ENCODE measurements around the gene TMEM132D. TPM values are rescaled to one million over a fixed set of nuclear protein-coding genes. Genes with fewer than 3 reads are reported as not detected.

TMEM132D gene
- total and polyA plus RNA-seq, 5 donors from 2014 or later, result not detected

GRCh38 chr12:129312048-129312447 is 591.8 kb downstream of the TMEM132D start:
- no peak for ATAC-seq (ENCODE audit: low read depth in 2 of 2)
- Mint-ChIP-seq H3K27me3 (no peaks in the 10 kb centered on the region), H3K27ac (no peak overlapping the region), H3K4me3 (no peak overlapping the region), H3K9me3 (peaks cover 3 to 27% (median 13%) of the 10 kb centered on the region in 7 donors), H3K4me1 (no peaks in the 10 kb centered on the region), H3K36me3 (no peaks in the 10 kb centered on the region)
- H3K36me3 ChIP-seq (ENCODE audit: control insufficient read depth, insufficient read depth, low read length), result no peaks in the 10 kb centered on the region
- peaks cover 0 to 6% of the 10 kb centered on the region in 2 experiments for H3K9me3 ChIP-seq (ENCODE audit: control insufficient read depth in 2 of 2, low read length in 2 of 2)
- H3K27me3 ChIP-seq (ENCODE audit: control insufficient read depth, insufficient read depth, low read length), result no peaks in the 10 kb centered on the region
- H3K27ac ChIP-seq (ENCODE audit: insufficient read depth, low read length, poor library complexity, severe bottlenecking), result no peak overlapping the region
- no peak overlapping the region for H3K4me3 ChIP-seq (ENCODE audit: low read depth, low read length)
- DNase-seq, result no peak
- no peaks in the 10 kb centered on the region for H3K4me1 ChIP-seq (ENCODE audit: control insufficient read depth, insufficient read depth, low read length, poor library complexity, severe bottlenecking)

DNA sequence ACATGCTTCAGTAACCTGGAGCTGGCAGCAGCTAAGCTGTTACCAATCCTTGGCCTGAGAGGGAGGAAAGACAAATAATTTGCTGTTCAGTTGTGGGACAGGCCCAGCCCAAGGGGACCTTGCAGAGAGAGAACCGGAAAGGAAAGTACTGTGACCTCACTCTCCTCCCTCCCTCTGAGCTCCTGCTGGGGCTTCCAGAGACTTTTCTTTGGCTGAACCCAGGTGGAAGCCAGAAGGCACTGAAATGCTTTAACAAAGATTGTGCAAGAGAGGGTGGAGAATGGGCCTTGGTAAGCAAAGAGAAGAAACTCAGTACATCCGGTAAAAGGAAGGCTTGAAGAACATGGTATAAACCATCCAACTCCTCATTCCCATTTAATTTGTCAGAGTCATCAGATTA is 593.5 kb downstream of the TMEM132D start:
- H3K4me1 Mint-ChIP-seq, result no peaks in the 10 kb centered on the region
- H3K9me3 ChIP-seq (ENCODE audit: control insufficient read depth in 2 of 2, low read length in 2 of 2), result peaks cover 0 to 5% of the 10 kb centered on the region in 2 experiments
- no peaks in the 10 kb centered on the region for H3K27me3 ChIP-seq (ENCODE audit: control insufficient read depth, insufficient read depth, low read length)
- peaks cover 0 to 17% (median 9%) of the 10 kb centered on the region in 7 donors for H3K9me3 Mint-ChIP-seq
- DNase-seq (no peak), ATAC-seq (ENCODE audit: low read depth in 2 of 2) (no peak)
- no peak overlapping the region for H3K4me3 ChIP-seq (ENCODE audit: low read depth, low read length)
- H3K27ac Mint-ChIP-seq, result no peak overlapping the region
- no peaks in the 10 kb centered on the region for H3K36me3 ChIP-seq (ENCODE audit: control insufficient read depth, insufficient read depth, low read length)
- no peaks in the 10 kb centered on the region for H3K36me3 Mint-ChIP-seq
- H3K27me3 Mint-ChIP-seq, result no peaks in the 10 kb centered on the region
- no peaks in the 10 kb centered on the region for H3K4me1 ChIP-seq (ENCODE audit: control insufficient read depth, insufficient read depth, low read length, poor library complexity, severe bottlenecking)
- H3K27ac ChIP-seq (ENCODE audit: insufficient read depth, low read length, poor library complexity, severe bottlenecking), result no peak overlapping the region
- H3K4me3 Mint-ChIP-seq, result no peak overlapping the region

- H3K36me3 Mint-ChIP-seq, result no peaks in the 10 kb centered on the region
Observed at GRCh38 chr12:129305851-129306250, 598.0 kb downstream of the TMEM132D start.

GRCh38 chr12:129304529-129304928 is 599.3 kb downstream of the TMEM132D start:
- Histone ChIP-seq H3K36me3 (ENCODE audit: control insufficient read depth, insufficient read depth, low read length) (no peaks in the 10 kb centered on the region), H3K27ac (ENCODE audit: insufficient read depth, low read length, poor library complexity, severe bottlenecking) (no peak overlapping the region), H3K27me3 (ENCODE audit: control insufficient read depth, insufficient read depth, low read length) (no peaks in the 10 kb centered on the region), H3K9me3 (ENCODE audit: control insufficient read depth in 2 of 2, low read length in 2 of 2) (peaks cover 4 to 5% of the 10 kb centered on the region in 2 experiments), H3K4me1 (ENCODE audit: control insufficient read depth, insufficient read depth, low read length, poor library complexity, severe bottlenecking) (no peaks in the 10 kb centered on the region), H3K4me3 (ENCODE audit: low read depth, low read length) (no peak overlapping the region)
- H3K27ac Mint-ChIP-seq, result no peak overlapping the region
- DNase-seq, result no peak
- H3K27me3 Mint-ChIP-seq, result no peaks in the 10 kb centered on the region
- no peak for ATAC-seq (ENCODE audit: low read depth in 2 of 2)
- peaks cover 0 to 13% (median 5%) of the 10 kb centered on the region in 7 donors for H3K9me3 Mint-ChIP-seq
- no peaks in the 10 kb centered on the region for H3K4me1 Mint-ChIP-seq
- H3K36me3 Mint-ChIP-seq, result no peaks in the 10 kb centered on the region
- no peak overlapping the region for H3K4me3 Mint-ChIP-seq

More at GRCh38 chr12:129305851-129306250, 598.0 kb downstream of the TMEM132D start:
- H3K27ac Mint-ChIP-seq, result no peak overlapping the region
- no peaks in the 10 kb centered on the region for H3K27me3 Mint-ChIP-seq
- Histone ChIP-seq H3K9me3 (ENCODE audit: control insufficient read depth in 2 of 2, low read length in 2 of 2) (peaks cover 4 to 5% of the 10 kb centered on the region in 2 experiments), H3K4me3 (ENCODE audit: low read depth, low read length) (no peak overlapping the region), H3K4me1 (ENCODE audit: control insufficient read depth, insufficient read depth, low read length, poor library complexity, severe bottlenecking) (no peaks in the 10 kb centered on the region), H3K36me3 (ENCODE audit: control insufficient read depth, insufficient read depth, low read length) (no peaks in the 10 kb centered on the region), H3K27me3 (ENCODE audit: control insufficient read depth, insufficient read depth, low read length) (no peaks in the 10 kb centered on the region), H3K27ac (ENCODE audit: insufficient read depth, low read length, poor library complexity, severe bottlenecking) (no peak overlapping the region)
- H3K4me3 Mint-ChIP-seq, result no peak overlapping the region
- no peaks in the 10 kb centered on the region for H3K4me1 Mint-ChIP-seq
- DNase-seq (no peak), ATAC-seq (ENCODE audit: low read depth in 2 of 2) (no peak)
- H3K9me3 Mint-ChIP-seq, result peaks cover 0 to 17% (median 6%) of the 10 kb centered on the region in 7 donors

GRCh38 chr12:129300011-129300410 is 603.8 kb downstream of the TMEM132D start:
- Histone ChIP-seq H3K9me3 (ENCODE audit: control insufficient read depth in 2 of 2, low read length in 2 of 2) (peaks cover 4 to 5% of the 10 kb centered on the region in 2 experiments), H3K4me3 (ENCODE audit: low read depth, low read length) (no peak overlapping the region), H3K27me3 (ENCODE audit: control insufficient read depth, insufficient read depth, low read length) (no peaks in the 10 kb centered on the region), H3K27ac (ENCODE audit: insufficient read depth, low read length, poor library complexity, severe bottlenecking) (no peak overlapping the region), H3K36me3 (ENCODE audit: control insufficient read depth, insufficient read depth, low read length) (no peaks in the 10 kb centered on the region), H3K4me1 (ENCODE audit: control insufficient read depth, insufficient read depth, low read length, poor library complexity, severe bottlenecking) (no peaks in the 10 kb centered on the region)
- H3K4me1 Mint-ChIP-seq, result no peaks in the 10 kb centered on the region
- no peak for DNase-seq
- H3K9me3 Mint-ChIP-seq, result peaks cover 0 to 11% (median 4%) of the 10 kb centered on the region in 7 donors
- H3K36me3 Mint-ChIP-seq, result peaks cover 2% of the 10 kb centered on the region
- H3K4me3 Mint-ChIP-seq, result no peak overlapping the region
- no peak overlapping the region for H3K27ac Mint-ChIP-seq
- H3K27me3 Mint-ChIP-seq, result no peaks in the 10 kb centered on the region
- ATAC-seq (ENCODE audit: low read depth in 2 of 2), result no peak

GRCh38 chr12:129298921-129299320 is 604.9 kb downstream of the TMEM132D start:
- ATAC-seq (ENCODE audit: low read depth in 2 of 2), result no peak
- Mint-ChIP-seq H3K27ac (no peak overlapping the region), H3K27me3 (no peaks in the 10 kb centered on the region), H3K4me1 (no peaks in the 10 kb centered on the region), H3K36me3 (peaks cover 2% of the 10 kb centered on the region), H3K9me3 (peaks cover 0 to 12% (median 2%) of the 10 kb centered on the region in 7 donors), H3K4me3 (no peak overlapping the region)
- H3K4me1 ChIP-seq (ENCODE audit: control insufficient read depth, insufficient read depth, low read length, poor library complexity, severe bottlenecking), result no peaks in the 10 kb centered on the region
- H3K4me3 ChIP-seq (ENCODE audit: low read depth, low read length), result no peak overlapping the region
- no peaks in the 10 kb centered on the region for H3K27me3 ChIP-seq (ENCODE audit: control insufficient read depth, insufficient read depth, low read length)
- no peak for DNase-seq
- H3K36me3 ChIP-seq (ENCODE audit: control insufficient read depth, insufficient read depth, low read length), result no peaks in the 10 kb centered on the region
- peaks cover under 1 to 4% of the 10 kb centered on the region in 2 experiments for H3K9me3 ChIP-seq (ENCODE audit: control insufficient read depth in 2 of 2, low read length in 2 of 2)
- H3K27ac ChIP-seq (ENCODE audit: insufficient read depth, low read length, poor library complexity, severe bottlenecking), result no peak overlapping the region

GRCh38 chr12:129296671-129297070 is 607.2 kb downstream of the TMEM132D start:
- Mint-ChIP-seq H3K4me1 (no peaks in the 10 kb centered on the region), H3K9me3 (peaks cover 0 to 19% (median 2%) of the 10 kb centered on the region in 7 donors), H3K27me3 (no peaks in the 10 kb centered on the region), H3K36me3 (peaks cover 2% of the 10 kb centered on the region), H3K27ac (no peak overlapping the region), H3K4me3 (no peak overlapping the region)
- no peak for ATAC-seq (ENCODE audit: low read depth in 2 of 2)
- Histone ChIP-seq H3K4me3 (ENCODE audit: low read depth, low read length) (no peak overlapping the region), H3K9me3 (ENCODE audit: control insufficient read depth in 2 of 2, low read length in 2 of 2) (no peaks in the 10 kb centered on the region), H3K4me1 (ENCODE audit: control insufficient read depth, insufficient read depth, low read length, poor library complexity, severe bottlenecking) (no peaks in the 10 kb centered on the region), H3K36me3 (ENCODE audit: control insufficient read depth, insufficient read depth, low read length) (no peaks in the 10 kb centered on the region), H3K27me3 (ENCODE audit: control insufficient read depth, insufficient read depth, low read length) (no peaks in the 10 kb centered on the region), H3K27ac (ENCODE audit: insufficient read depth, low read length, poor library complexity, severe bottlenecking) (no peak overlapping the region)
- DNase-seq, result no peak

DNA sequence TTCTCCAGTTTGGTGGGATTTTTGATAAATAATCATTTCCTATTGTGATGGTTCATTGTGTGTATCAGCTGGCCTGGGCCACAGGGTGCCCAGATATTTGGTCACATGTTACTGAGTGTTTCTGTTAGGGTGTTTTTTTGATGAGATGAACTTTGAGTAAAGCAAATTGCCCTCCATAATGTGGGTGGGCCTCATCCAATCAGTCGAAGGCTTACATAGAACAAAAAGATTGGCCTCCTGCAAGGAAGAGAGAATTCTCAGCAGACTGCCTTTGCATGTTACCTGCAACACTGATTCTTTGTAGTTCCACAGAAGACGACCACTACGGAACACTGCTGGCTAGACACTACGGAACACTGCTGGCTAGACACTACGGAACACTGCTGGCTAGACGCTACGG is 609.0 kb downstream of the TMEM132D start:
- no peaks in the 10 kb centered on the region for H3K27me3 ChIP-seq (ENCODE audit: control insufficient read depth, insufficient read depth, low read length)
- no peak overlapping the region for H3K4me3 ChIP-seq (ENCODE audit: low read depth, low read length)
- ATAC-seq (ENCODE audit: low read depth in 2 of 2) (no peak), DNase-seq (no peak)
- H3K36me3 ChIP-seq (ENCODE audit: control insufficient read depth, insufficient read depth, low read length), result no peaks in the 10 kb centered on the region
- H3K36me3 Mint-ChIP-seq, result peaks cover 2% of the 10 kb centered on the region
- peaks cover 0 to 19% (median 4%) of the 10 kb centered on the region in 7 donors for H3K9me3 Mint-ChIP-seq
- no peak overlapping the region for H3K4me3 Mint-ChIP-seq
- H3K27ac ChIP-seq (ENCODE audit: insufficient read depth, low read length, poor library complexity, severe bottlenecking), result no peak overlapping the region
- no peaks in the 10 kb centered on the region for H3K4me1 ChIP-seq (ENCODE audit: control insufficient read depth, insufficient read depth, low read length, poor library complexity, severe bottlenecking)
- no peaks in the 10 kb centered on the region for H3K27me3 Mint-ChIP-seq
- no peaks in the 10 kb centered on the region for H3K4me1 Mint-ChIP-seq
- no peaks in the 10 kb centered on the region for H3K9me3 ChIP-seq (ENCODE audit: control insufficient read depth in 2 of 2, low read length in 2 of 2)
- H3K27ac Mint-ChIP-seq, result no peak overlapping the region
